Measurements from ENCODE around the gene PLXNA4.

GRCh38 chr7:132187869-132188789 lies 388.1 kb downstream of the PLXNA4 start:
- TF ChIP-seq NR3C1 (CRISPR knock-in tag; IDR thresholded peaks at IDR 0.05) (no peak), POLR2AphosphoS5 (IDR thresholded peaks at IDR 0.05; ENCODE audit: control insufficient read depth, insufficient read depth, low read depth, low read length) (no peak), ZBTB2 (IDR thresholded peaks at IDR 0.05) (no peak), JUNB (CRISPR knock-in tag; conservative IDR thresholded peaks at IDR 0.05) (no peak), TBP (optimal IDR thresholded peaks at IDR 0.05; ENCODE audit: low read depth, low read length) (no peak), RFX5 (IDR thresholded peaks at IDR 0.05; ENCODE audit: low read depth, low read length) (no peak), SNRNP70 (optimal IDR thresholded peaks at IDR 0.05; ENCODE audit: low read depth, low read length) (no peak)
